Measurements from ENCODE around the gene PCAT6. TPM values are rescaled to one million over a fixed set of nuclear protein-coding genes. Genes with fewer than 3 reads are reported as not detected.

PCAT6 gene
- total RNA-seq, 2 experiments from 2014 or later = 0.61 TPM; not detected in 1

- ATAC-seq (ENCODE audit: low read depth) (no peak), DNase-seq (no peak)
- Mint-ChIP-seq H3K4me3 (no peak overlapping the region), H3K9me3 (no peaks in the 10 kb centered on the region), H3K36me3 (peaks cover 10% of the 10 kb centered on the region), H3K4me1 (peaks cover 35% of the 10 kb centered on the region), H3K27me3 (no peaks in the 10 kb centered on the region), H3K27ac (no peak overlapping the region)
- POLR2A ChIA-PET = no interaction called here
Measured at GRCh38 chr1:202800742-202801141, 10.0 kb upstream of the PCAT6 start.

- peaks cover 39% of the 10 kb centered on the region for H3K4me1 Mint-ChIP-seq
- H3K27ac Mint-ChIP-seq = no peak overlapping the region
- no peaks in the 10 kb centered on the region for H3K27me3 Mint-ChIP-seq
- peaks cover 8% of the 10 kb centered on the region for H3K36me3 Mint-ChIP-seq
- DNase-seq = no peak
- POLR2A ChIA-PET = no interaction called here
- no peaks in the 10 kb centered on the region for H3K9me3 Mint-ChIP-seq
- no peak for ATAC-seq (ENCODE audit: low read depth)
- H3K4me3 Mint-ChIP-seq = no peak overlapping the region
Measured at GRCh38 chr1:202801175-202801574, 9.6 kb upstream of the PCAT6 start.

- Mint-ChIP-seq H3K36me3 (peaks cover 10% of the 10 kb centered on the region), H3K4me3 (no peak overlapping the region), H3K9me3 (no peaks in the 10 kb centered on the region), H3K4me1 (peaks cover 43% of the 10 kb centered on the region), H3K27ac (no peak overlapping the region), H3K27me3 (no peaks in the 10 kb centered on the region)
- POLR2A ChIA-PET = no interaction called here
- no peak for DNase-seq
- ATAC-seq (ENCODE audit: low read depth) = no peak
Measured at GRCh38 chr1:202802034-202802433, 8.7 kb upstream of the PCAT6 start.

GRCh38 chr1:202802998-202803932 is 7.5 kb upstream of the PCAT6 start:
- Mint-ChIP-seq H3K27ac (peak overlapping the region; percentile 30), H3K36me3 (peaks cover 10% of the 10 kb centered on the region), H3K9me3 (no peaks in the 10 kb centered on the region), H3K4me1 (peaks cover 37% of the 10 kb centered on the region), H3K27me3 (no peaks in the 10 kb centered on the region), H3K4me3 (no peak overlapping the region)
- no peak for ATAC-seq (ENCODE audit: low read depth)
- POLR2A ChIA-PET = no interaction called here
- DNase-seq = no peak

GRCh38 chr1:202804126-202804525 is 6.6 kb upstream of the PCAT6 start:
- POLR2A ChIA-PET = no interaction called here
- peaks cover 4% of the 10 kb centered on the region for H3K27me3 Mint-ChIP-seq
- peak overlapping the region; percentile 10 for H3K4me3 Mint-ChIP-seq
- no peak overlapping the region for H3K27ac Mint-ChIP-seq
- H3K9me3 Mint-ChIP-seq = no peaks in the 10 kb centered on the region
- peaks cover 40% of the 10 kb centered on the region for H3K4me1 Mint-ChIP-seq
- H3K36me3 Mint-ChIP-seq = peaks cover 10% of the 10 kb centered on the region
- ATAC-seq (ENCODE audit: low read depth) (no peak), DNase-seq (no peak)

- POLR2A ChIA-PET = interaction anchor here (0.5 to 1.3 kb wide), 3 partner anchors 29 to 199 kb away, joined by 3 to 4 read pairs (median 3); no protein-coding TSS in a partner anchor
- Mint-ChIP-seq H3K36me3 (peaks cover 3% of the 10 kb centered on the region), H3K4me1 (peaks cover 47% of the 10 kb centered on the region), H3K27ac (peak overlapping the region; percentile 95), H3K27me3 (peaks cover 7% of the 10 kb centered on the region), H3K9me3 (no peaks in the 10 kb centered on the region), H3K4me3 (peak overlapping the region; percentile 96)
- DNase-seq (no peak), ATAC-seq (ENCODE audit: low read depth) (no peak)
Measured at GRCh38 chr1:202805886-202806844, 4.6 kb upstream of the PCAT6 start.

GRCh38 chr1:202806845-202807450 is 3.8 kb upstream of the PCAT6 start:
- DNase-seq = peak; percentile 64
- Mint-ChIP-seq H3K9me3 (no peaks in the 10 kb centered on the region), H3K4me1 (peaks cover 52% of the 10 kb centered on the region), H3K4me3 (peak overlapping the region; percentile 96), H3K27me3 (peaks cover 11% of the 10 kb centered on the region), H3K36me3 (peaks cover 3% of the 10 kb centered on the region), H3K27ac (peak overlapping the region; percentile 95)
- ATAC-seq (ENCODE audit: low read depth) = peak; percentile 9
- POLR2A ChIA-PET = interaction anchor here (0.7 to 1.3 kb wide), 2 partner anchors 28 to 60 kb away, joined by 3 to 4 read pairs; no protein-coding TSS in a partner anchor

- H3K27me3 Mint-ChIP-seq = peaks cover 11% of the 10 kb centered on the region
- H3K4me3 Mint-ChIP-seq = peak overlapping the region; percentile 96
- peak; percentile 30 for ATAC-seq (ENCODE audit: low read depth)
- no peak overlapping the region for H3K27ac Mint-ChIP-seq
- POLR2A ChIA-PET = interaction anchor here (4.0 kb wide), 1 partner anchor 28 kb away, joined by 17 read pairs; no protein-coding TSS in a partner anchor
- H3K9me3 Mint-ChIP-seq = no peaks in the 10 kb centered on the region
- DNase-seq = peak; percentile 65
- H3K36me3 Mint-ChIP-seq = peaks cover 3% of the 10 kb centered on the region
- peaks cover 54% of the 10 kb centered on the region for H3K4me1 Mint-ChIP-seq
Measured at GRCh38 chr1:202807451-202807925, 3.3 kb upstream of the PCAT6 start.

- H3K27ac Mint-ChIP-seq = peak within 1 kb of the TSS; percentile 70
- H3K9me3 Mint-ChIP-seq = no peaks in the 10 kb centered on the region
- H3K27me3 Mint-ChIP-seq = peaks cover 15% of the 10 kb centered on the region
- DNase-seq (peak; percentile 75), ATAC-seq (ENCODE audit: low read depth) (peak; percentile 43)
- H3K36me3 Mint-ChIP-seq = peaks cover 3% of the 10 kb centered on the region
- H3K4me3 Mint-ChIP-seq = peak within 1 kb of the TSS; percentile 96
- POLR2A ChIA-PET = interaction anchor here (0.6 to 4.0 kb wide), 2 partner anchors 27 to 28 kb away, joined by 3 to 17 read pairs; no protein-coding TSS in a partner anchor
- peaks cover 49% of the 10 kb centered on the region for H3K4me1 Mint-ChIP-seq
Measured at GRCh38 chr1:202807926-202808757, 2.6 kb upstream of the PCAT6 start, which contains the start of gene KDM5B. Gene KDM5B (minus strand): TSS chr1:202808421. CDS start chr1:202808305, 116 bp downstream.

- peaks cover 3% of the 10 kb centered on the region for H3K36me3 Mint-ChIP-seq
- no peak for ATAC-seq (ENCODE audit: low read depth)
- no peak overlapping the region for H3K27ac Mint-ChIP-seq
- H3K9me3 Mint-ChIP-seq = no peaks in the 10 kb centered on the region
- POLR2A ChIA-PET = interaction anchor here (0.7 to 4.0 kb wide), 3 partner anchors 18 to 64 kb away, joined by 3 to 17 read pairs (median 4); no protein-coding TSS in a partner anchor
- peaks cover 42% of the 10 kb centered on the region for H3K4me1 Mint-ChIP-seq
- peak overlapping the region; percentile 95 for H3K4me3 Mint-ChIP-seq
- H3K27me3 Mint-ChIP-seq = peaks cover 22% of the 10 kb centered on the region
- DNase-seq = no peak
Measured at GRCh38 chr1:202809597-202810159, 1.1 kb upstream of the PCAT6 start.

GRCh38 chr1:202810193-202810614 is 550 bp upstream of the PCAT6 start:
- peaks cover 27% of the 10 kb centered on the region for H3K27me3 Mint-ChIP-seq
- H3K27ac Mint-ChIP-seq = peak overlapping the region; percentile 67
- H3K9me3 Mint-ChIP-seq = no peaks in the 10 kb centered on the region
- peaks cover 42% of the 10 kb centered on the region for H3K4me1 Mint-ChIP-seq
- ATAC-seq (ENCODE audit: low read depth) (no peak), DNase-seq (no peak)
- peaks cover 3% of the 10 kb centered on the region for H3K36me3 Mint-ChIP-seq
- H3K4me3 Mint-ChIP-seq = peak overlapping the region; percentile 95
- POLR2A ChIA-PET = interaction anchor here (0.9 to 4.0 kb wide), 3 partner anchors 17 to 197 kb away, joined by 3 to 17 read pairs (median 4); partner anchors contain the start of gene TMEM183A
